Stomach smooth muscle (tissue), 2 donors: Measurements from ENCODE around the gene FCRLB.
"Not testable (repeated sequence)": the region's sequence is repeated elsewhere in the genome, so short reads cannot be mapped to it uniquely, and the experiment has no call there.

Experiments
- H3K27ac ChIP-seq: one replicate; pipeline ENCODE4 v1.7.0; 2013; ENCODE audit warnings: mild to moderate bottlenecking, low read length, inconsistent platforms
- H3K27me3 ChIP-seq, 2 donors: one replicate each; pipeline ENCODE4 v1.7.0; 2013; ENCODE audit warnings: low read length in 2 of 2; ENCODE audit not compliant: insufficient read depth in 2 of 2, control insufficient read depth in 1 of 2
- H3K36me3 ChIP-seq, 2 donors: one replicate each; pipeline ENCODE4 v1.7.0; 2013; ENCODE audit warnings: low read length in 2 of 2; ENCODE audit not compliant: control insufficient read depth in 2 of 2, insufficient read depth in 2 of 2
- H3K4me1 ChIP-seq: one replicate; pipeline ENCODE4 v1.7.0; 2013; ENCODE audit warnings: low read length; ENCODE audit not compliant: control insufficient read depth, insufficient read depth
- H3K4me3 ChIP-seq, 2 donors: one replicate each; pipeline ENCODE4 v1.7.0; 2013; ENCODE audit warnings: low read length in 2 of 2
- H3K9ac ChIP-seq, 2 donors: one replicate each; pipeline ENCODE4 v1.7.0; 2013; ENCODE audit warnings: low read length in 2 of 2, mild to moderate bottlenecking in 1 of 2
- H3K9me3 ChIP-seq, 2 donors: one replicate each; pipeline ENCODE4 v1.7.0; 2013; ENCODE audit warnings: low read length in 2 of 2; ENCODE audit not compliant: control insufficient read depth in 2 of 2
- donor health status: healthy.
- donor health status: Pancreatic carcinoma.

Gene FCRLB

GRCh38 chr1:161740921-161741320 is 19.6 kb downstream of the FCRLB start:
- H3K36me3 ChIP-seq: no peaks in the 10 kb centered on the region
- no peak overlapping the region for H3K27ac ChIP-seq
- H3K4me1 ChIP-seq: no peaks in the 10 kb centered on the region
- peaks cover 5 to 13% of the 10 kb centered on the region in 2 donors for H3K27me3 ChIP-seq
- no peaks in the 10 kb centered on the region for H3K9me3 ChIP-seq
- H3K9ac ChIP-seq: no peak overlapping the region
- H3K4me3 ChIP-seq: no peak overlapping the region

- H3K4me3 ChIP-seq: no peak overlapping the region
These were observed 21.9 kb downstream of the FCRLB start for GRCh38 chr1:161743231-161743630.

GRCh38 chr1:161747801-161748200 is 26.5 kb downstream of the FCRLB start:
- H3K27ac ChIP-seq: no peak overlapping the region
- peaks cover 9% of the 10 kb centered on the region for H3K4me1 ChIP-seq
- H3K4me3 ChIP-seq: no peak overlapping the region
- peaks cover 4 to 7% of the 10 kb centered on the region in 2 donors for H3K36me3 ChIP-seq
- peaks cover 0 to 2% of the 10 kb centered on the region in 2 donors for H3K27me3 ChIP-seq
- H3K9me3 ChIP-seq: no peaks in the 10 kb centered on the region
- H3K9ac ChIP-seq: no peak overlapping the region

More at GRCh38 chr1:161743231-161743630, 21.9 kb downstream of the FCRLB start:
- Histone ChIP-seq H3K36me3 (no peaks in the 10 kb centered on the region), H3K9me3 (no peaks in the 10 kb centered on the region), H3K9ac (no peak overlapping the region), H3K27ac (no peak overlapping the region), H3K27me3 (peaks cover 5 to 7% of the 10 kb centered on the region in 2 donors), H3K4me1 (no peaks in the 10 kb centered on the region)

- peaks cover 12 to 17% of the 10 kb centered on the region in 2 donors for H3K36me3 ChIP-seq
- peak within 1 kb of the TSS; percentile 74 for H3K27ac ChIP-seq
- H3K9ac ChIP-seq: peak within 1 kb of the TSS; percentile 79 to 94
- peaks cover 9% of the 10 kb centered on the region for H3K4me1 ChIP-seq
- peaks cover 0 to 2% of the 10 kb centered on the region in 2 donors for H3K27me3 ChIP-seq
- peak within 1 kb of the TSS; percentile 81 to 96 for H3K4me3 ChIP-seq
- no peaks in the 10 kb centered on the region for H3K9me3 ChIP-seq
These were observed 28.4 kb downstream of the FCRLB start, which contains the start of gene DUSP12 for GRCh38 chr1:161749509-161750407. TSS of gene DUSP12 (plus strand) at chr1:161749786. CDS start at chr1:161749802, 16 bp downstream.

GRCh38 chr1:161763522-161764098 is 42.3 kb downstream of the FCRLB start:
- Histone ChIP-seq H3K4me3 (no peak overlapping the region), H3K4me1 (peaks cover 9% of the 10 kb centered on the region), H3K9me3 (no peaks in the 10 kb centered on the region), H3K27ac (no peak overlapping the region), H3K36me3 (no peaks in the 10 kb centered on the region), H3K27me3 (no peaks in the 10 kb centered on the region), H3K9ac (no peak overlapping the region)

GRCh38 chr1:161766102-161766981 is 45.0 kb downstream of the FCRLB start, which contains the start of gene ATF6:
TSS of gene ATF6 (plus strand) at chr1:161766320. CDS start at chr1:161766361, 41 bp downstream.
- Histone ChIP-seq H3K4me1 (peaks cover 9% of the 10 kb centered on the region), H3K27ac (peak within 1 kb of the TSS; percentile 90), H3K4me3 (peak within 1 kb of the TSS; percentile 100), H3K9me3 (no peaks in the 10 kb centered on the region), H3K9ac (peak within 1 kb of the TSS; percentile 98 to 100), H3K36me3 (no peaks in the 10 kb centered on the region), H3K27me3 (no peaks in the 10 kb centered on the region)

GRCh38 chr1:161768461-161768860 is 47.1 kb downstream of the FCRLB start:
- peaks cover 9% of the 10 kb centered on the region for H3K4me1 ChIP-seq
- H3K9ac ChIP-seq: no peak overlapping the region

GRCh38 chr1:161768986-161769672 is 47.8 kb downstream of the FCRLB start:
- no peaks in the 10 kb centered on the region for H3K27me3 ChIP-seq
- H3K27ac ChIP-seq: no peak overlapping the region
- H3K4me1 ChIP-seq: peaks cover 9% of the 10 kb centered on the region
- no peak overlapping the region for H3K4me3 ChIP-seq
- no peak overlapping the region for H3K9ac ChIP-seq
- no peaks in the 10 kb centered on the region for H3K9me3 ChIP-seq
- H3K36me3 ChIP-seq: no peaks in the 10 kb centered on the region

More at GRCh38 chr1:161768461-161768860, 47.1 kb downstream of the FCRLB start:
- no peaks in the 10 kb centered on the region for H3K27me3 ChIP-seq
- H3K9me3 ChIP-seq: no peaks in the 10 kb centered on the region
- no peaks in the 10 kb centered on the region for H3K36me3 ChIP-seq
- H3K27ac ChIP-seq: no peak overlapping the region
- no peak overlapping the region for H3K4me3 ChIP-seq

- H3K9ac ChIP-seq, H3K9me3 ChIP-seq, H3K27ac ChIP-seq, H3K4me1 ChIP-seq, H3K27me3 ChIP-seq, H3K36me3 ChIP-seq, H3K4me3 ChIP-seq: not testable (repeated sequence)
These were observed 48.3 kb downstream of the FCRLB start for GRCh38 chr1:161769673-161770045.

- Histone ChIP-seq H3K27me3 (no peaks in the 10 kb centered on the region), H3K27ac (no peak overlapping the region), H3K36me3 (no peaks in the 10 kb centered on the region), H3K9me3 (no peaks in the 10 kb centered on the region), H3K4me3 (no peak overlapping the region), H3K9ac (no peak overlapping the region), H3K4me1 (peaks cover 9% of the 10 kb centered on the region)
These were observed 48.9 kb downstream of the FCRLB start for GRCh38 chr1:161770250-161770649.
